ENCODE measurements around the gene HOMER2.
A peak's percentile ranks its signal among the peaks of the same experiment; 100 is the strongest.
"Not testable (repeated sequence)": the region's sequence is repeated elsewhere in the genome, so short reads cannot be mapped to it uniquely, and the experiment has no call there.

Gene HOMER2

DNA sequence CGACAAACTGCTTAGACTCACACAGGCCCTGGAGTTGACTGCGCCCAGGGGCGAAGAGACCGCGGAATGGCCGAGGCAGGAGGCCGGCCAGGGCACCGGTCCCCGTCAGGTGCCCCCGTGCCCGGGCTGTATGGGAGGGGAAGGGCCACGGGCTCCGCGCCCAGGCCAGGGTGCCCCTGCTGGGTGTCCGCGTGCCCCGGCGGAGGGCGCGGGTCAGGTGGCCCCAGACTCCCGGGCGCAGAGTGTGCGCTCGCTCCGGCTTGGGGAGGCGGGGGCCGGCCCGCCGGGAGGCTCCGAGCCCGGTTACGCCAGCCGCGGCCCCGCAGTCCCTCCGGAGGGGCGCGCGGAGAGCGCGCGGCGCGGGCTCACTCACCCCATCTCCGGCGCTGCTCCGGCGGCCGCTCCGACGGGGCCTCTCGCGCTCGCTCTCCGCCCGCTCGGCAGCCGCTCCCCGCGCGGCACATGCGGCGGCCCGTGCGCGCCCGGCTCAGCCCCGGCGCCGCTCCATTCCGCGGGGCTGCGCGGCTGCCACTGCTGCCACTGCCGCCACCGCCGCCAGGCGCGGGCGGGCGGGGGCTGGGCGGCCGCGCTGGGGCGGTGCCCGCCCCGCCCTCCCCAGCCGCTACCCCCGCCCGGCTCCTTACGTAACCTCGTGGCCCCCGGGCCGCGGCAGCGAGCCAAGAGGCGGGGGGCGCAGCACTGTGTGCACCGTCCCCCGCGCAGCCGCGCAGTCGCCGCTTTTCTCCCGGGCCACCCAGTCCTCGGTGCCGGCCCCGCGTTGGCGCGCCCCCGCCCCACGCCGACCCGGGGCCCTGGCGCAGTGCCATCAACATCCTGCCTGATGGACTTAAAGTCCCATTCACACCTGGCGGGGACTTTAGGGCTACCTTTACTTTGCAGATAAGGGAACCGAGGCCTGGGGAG, at the start of gene HOMER2:
HOMER2 (minus strand) TSS at position 563 of the 924 bp plus-strand sequence; CDS start at position 378, 185 bp downstream.
- DNase-seq = no peak

- not testable (repeated sequence) for DNase-seq
Measured at GRCh38 chr15:83000672-83001031, 48.1 kb upstream of the HOMER2 start.

- no peak for DNase-seq
Measured at GRCh38 chr15:82999905-83000671, 47.6 kb upstream of the HOMER2 start.

GRCh38 chr15:82999426-82999825, 46.9 kb upstream of the HOMER2 start:
- no peak for DNase-seq

- DNase-seq = no peak
Measured at GRCh38 chr15:82995938-82996337, 43.4 kb upstream of the HOMER2 start.

DNA sequence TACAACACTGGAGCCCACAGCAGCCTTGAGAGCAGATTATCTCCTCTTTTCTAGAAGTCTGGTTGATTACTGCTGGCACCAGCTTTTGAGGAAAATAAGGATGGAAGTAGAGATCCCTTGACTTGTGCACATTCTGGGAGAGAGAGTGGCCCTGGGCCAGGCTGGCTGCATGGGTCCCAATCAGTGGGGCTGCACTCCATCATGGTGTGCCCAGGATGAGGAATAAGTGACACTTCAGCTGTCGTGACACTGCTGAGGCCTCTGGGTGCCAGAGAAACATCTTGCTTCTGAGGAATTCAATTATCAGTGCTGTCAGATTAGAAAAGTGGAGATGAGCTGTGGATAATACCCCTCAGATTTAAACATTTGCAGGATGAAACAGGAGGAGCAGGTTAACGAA, 42.6 kb upstream of the HOMER2 start:
- DNase-seq = no peak

DNA sequence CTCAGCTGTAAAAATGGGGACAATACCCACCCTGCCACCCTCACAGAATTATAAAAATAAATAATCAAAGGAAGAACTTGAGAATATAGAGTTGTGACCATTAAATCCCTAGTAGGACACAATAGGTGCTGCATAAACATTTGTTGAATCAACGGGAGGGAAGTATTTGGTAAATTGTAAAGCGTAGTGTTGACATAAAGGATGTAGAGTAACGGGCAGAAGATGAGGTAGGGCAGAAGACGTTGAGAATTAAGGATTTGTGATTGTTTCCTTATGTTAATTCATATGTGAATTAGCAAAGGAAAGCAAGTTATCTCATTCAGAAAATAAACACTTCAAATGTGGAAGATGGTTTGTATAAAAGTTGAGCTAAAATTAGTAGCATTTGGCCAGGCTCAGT, 40.6 kb upstream of the HOMER2 start:
- no peak for DNase-seq

DNA sequence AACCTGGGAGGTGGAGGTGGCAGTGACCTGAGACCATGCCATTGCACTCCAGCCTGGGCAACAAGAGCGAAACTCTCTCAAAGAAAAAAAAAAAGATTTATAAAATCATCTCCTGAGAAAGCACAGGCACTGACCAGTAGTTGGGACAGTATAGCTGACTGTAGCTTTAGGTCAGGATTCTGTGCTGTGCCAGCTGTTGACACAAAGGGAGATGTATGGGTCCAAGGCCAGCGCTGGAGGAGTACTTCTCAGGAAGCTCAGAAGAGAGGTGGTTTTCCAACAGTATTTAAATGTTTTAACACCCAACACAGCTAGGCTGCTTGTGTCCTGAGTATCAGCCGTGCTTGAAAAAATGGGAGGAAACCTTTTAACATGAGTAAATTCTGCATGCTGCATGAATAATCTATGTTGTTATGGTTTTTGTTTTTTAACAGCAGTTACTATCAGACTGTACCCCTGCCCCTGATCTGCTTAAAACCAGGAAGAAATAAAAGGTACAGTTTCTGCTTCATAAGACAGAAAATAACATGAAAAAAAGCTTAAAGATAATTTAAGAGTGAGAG, 40.0 kb upstream of the HOMER2 start:
- DNase-seq = no peak

DNA sequence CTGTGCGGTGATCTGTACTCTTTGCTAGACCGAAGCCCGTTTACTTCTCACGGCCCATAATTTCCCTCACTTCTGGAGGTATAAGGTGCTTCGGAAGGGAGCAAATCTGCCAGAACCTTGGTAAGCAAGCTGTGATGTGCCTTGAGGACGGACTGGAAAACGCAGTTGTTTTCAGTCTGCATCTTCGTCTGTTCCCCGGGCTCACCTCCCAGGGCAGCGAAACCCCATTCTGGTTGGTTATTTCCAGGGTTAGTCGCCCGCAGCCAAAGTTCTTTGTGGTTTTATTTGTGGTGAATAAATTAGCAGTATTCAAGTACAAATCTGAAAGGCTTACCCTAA, 33.9 kb upstream of the HOMER2 start:
- DNase-seq = no peak

- DNase-seq = peak; percentile 85
Measured at GRCh38 chr15:82985688-82986441, 33.3 kb upstream of the HOMER2 start, which contains the start of gene RAMAC. Gene RAMAC (plus strand): TSS chr15:82986210. CDS start chr15:82989019, 2,809 bp downstream.

DNA sequence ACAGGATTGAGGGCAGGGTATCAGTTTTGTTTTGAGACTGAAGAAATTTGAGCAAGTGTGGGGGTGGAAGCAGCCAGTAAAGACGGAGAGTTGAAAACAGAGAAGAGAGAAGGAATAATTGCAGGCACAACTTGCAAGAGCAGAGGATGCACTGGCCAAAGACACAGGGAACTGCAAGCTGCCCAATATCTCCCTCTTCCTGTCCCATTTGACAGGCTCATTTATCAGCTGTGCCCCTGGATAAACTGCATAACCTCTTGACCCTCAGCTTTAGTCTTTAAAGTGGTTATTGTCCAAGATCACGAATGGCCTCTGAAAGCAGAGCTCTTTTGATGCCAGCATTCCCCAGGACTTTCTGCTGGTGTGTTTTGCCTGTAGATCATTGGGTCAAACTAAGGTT, 28.5 kb upstream of the HOMER2 start:
- DNase-seq = no peak

GRCh38 chr15:82979726-82980125, 27.2 kb upstream of the HOMER2 start:
- no peak for DNase-seq

- DNase-seq = no peak
Measured at GRCh38 chr15:82978438-82978837, 25.9 kb upstream of the HOMER2 start.

DNA sequence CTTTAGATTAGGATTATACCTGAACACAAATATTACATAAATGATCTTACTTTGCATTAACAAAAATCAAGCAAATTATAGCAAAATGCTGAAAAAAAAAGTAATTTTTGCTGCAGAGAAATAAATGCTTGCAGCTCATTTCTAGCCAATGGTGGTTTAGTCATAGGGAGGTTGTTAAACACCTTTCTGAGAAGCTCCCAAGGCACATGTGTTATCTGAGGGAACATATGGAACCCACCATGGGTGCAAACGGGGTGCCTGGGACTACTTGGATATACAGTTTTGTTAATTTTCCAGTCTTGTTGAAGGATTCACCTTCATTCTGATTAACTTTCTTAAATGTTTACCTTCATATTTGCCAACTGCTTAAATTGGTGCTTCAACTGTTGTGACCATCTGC, 24.6 kb upstream of the HOMER2 start:
- no peak for DNase-seq

DNA sequence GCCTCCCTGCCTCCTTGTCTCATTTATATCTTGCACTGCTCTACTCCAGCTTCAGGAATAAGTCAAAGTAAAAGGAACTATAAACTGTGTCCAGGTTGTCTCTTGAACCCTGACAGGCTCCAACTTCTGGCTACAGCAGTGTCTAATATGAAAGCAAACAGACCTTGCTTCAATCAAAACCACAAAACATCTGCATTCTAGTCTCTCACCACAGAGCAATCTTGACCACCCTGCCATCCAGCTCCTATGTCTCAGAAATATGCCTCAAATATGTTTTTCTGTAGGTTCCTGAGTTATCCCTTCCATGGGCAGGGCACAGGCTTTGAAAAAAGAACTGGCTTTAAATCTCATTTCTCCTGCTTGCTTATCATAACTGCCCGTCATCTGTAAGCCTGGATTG, 20.5 kb upstream of the HOMER2 start:
- DNase-seq = no peak

DNA sequence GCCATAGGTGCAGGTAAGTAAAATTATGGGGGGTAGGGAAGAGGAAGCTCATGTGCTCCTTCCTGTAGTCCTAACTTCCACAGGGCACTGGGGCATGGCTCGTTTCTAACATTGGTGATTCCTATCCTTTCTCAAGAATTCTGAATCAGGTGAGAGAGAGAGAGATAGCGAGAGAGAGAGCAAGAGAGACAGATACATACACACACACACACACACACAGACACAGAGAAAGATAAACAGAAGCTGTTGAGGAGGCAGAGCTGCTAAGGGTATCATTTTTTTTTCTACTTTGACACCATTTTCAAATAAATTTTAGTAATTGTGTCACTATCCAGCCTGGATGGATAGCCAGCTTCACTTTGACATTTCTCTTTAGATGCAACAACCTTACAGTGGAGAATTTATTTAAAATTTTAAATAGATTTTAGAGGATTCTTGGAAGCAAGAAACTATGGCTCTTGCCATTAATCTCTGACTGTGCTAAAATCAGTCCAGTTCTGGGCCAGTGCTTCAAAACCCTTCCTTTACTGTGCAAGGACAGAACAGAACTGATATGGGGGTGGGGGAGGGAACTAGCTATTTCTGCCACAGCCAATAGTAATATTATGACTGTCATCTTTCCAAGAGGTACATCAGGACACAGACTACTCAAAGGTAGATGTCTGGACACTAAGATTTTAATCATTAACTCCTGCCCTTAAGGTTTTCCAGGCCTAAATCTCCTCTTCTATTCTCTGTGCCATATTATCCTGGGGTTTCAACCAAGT, 18.9 kb upstream of the HOMER2 start:
- no peak for DNase-seq

- DNase-seq = no peak
Measured at GRCh38 chr15:82970696-82971095, 18.2 kb upstream of the HOMER2 start.

GRCh38 chr15:82970078-82970686, 17.7 kb upstream of the HOMER2 start:
- no peak for DNase-seq

DNA sequence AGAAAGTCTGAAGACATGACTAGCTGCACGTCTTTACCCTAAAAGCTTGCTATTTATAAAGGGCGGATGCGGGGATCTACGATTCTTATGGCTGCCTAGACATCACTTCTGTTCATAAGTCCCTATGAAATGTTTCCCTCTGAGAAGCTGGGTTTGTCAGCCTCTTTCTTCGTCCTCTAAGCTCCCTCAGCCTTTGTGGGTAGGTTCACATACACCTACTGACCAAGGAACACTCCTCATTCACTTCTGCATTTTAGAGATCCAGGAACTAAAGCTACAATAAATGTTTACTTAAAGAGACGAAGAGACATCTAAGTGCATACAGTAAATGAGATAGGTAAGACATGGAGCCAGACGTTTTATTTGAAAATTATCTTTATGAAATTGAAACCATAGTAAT, 16.8 kb upstream of the HOMER2 start:
- DNase-seq = no peak

GRCh38 chr15:82968066-82968465, 15.5 kb upstream of the HOMER2 start:
- DNase-seq = no peak

- DNase-seq = no peak
Measured at GRCh38 chr15:82966671-82967071, 14.2 kb upstream of the HOMER2 start.

- no peak for DNase-seq
Measured at GRCh38 chr15:82964890-82965289, 12.4 kb upstream of the HOMER2 start.

All from NCI-H1048 (cell line).